Hepatocyte (in vitro differentiated cells): ENCODE data around the gene TMEM201. TPM values are rescaled to one million over a fixed set of nuclear protein-coding genes. Genes with fewer than 3 reads are reported as not detected.

Source experiments
- DNase-seq: peaks from one replicate; pipeline ENCODE4 v3.0.0-alpha.2; 2016; ENCODE audit warnings: low spot score
- H2AFZ ChIP-seq: fragments of 200-600 bp; sonication (generic); 2 replicates; pipeline ENCODE4 v1.6.0; 2016; ENCODE audit warnings: antibody characterized with exemption, mild to moderate bottlenecking
- H3K27ac ChIP-seq: fragments of 200-600 bp; sonication (generic); 2 replicates; pipeline ENCODE4 v1.5.1; 2016; ENCODE audit warnings: mild to moderate bottlenecking
- H3K27me3 ChIP-seq: fragments of 200-600 bp; sonication (generic); 2 replicates; pipeline ENCODE4 v1.6.1; 2016
- H3K36me3 ChIP-seq: fragments of 200-600 bp; sonication (generic); replicated peaks from 2 replicates; pipeline ENCODE4 v1.5.1; 2016; ENCODE audit warnings: low read depth; ENCODE audit not compliant: insufficient read depth
- H3K4me1 ChIP-seq: fragments of 200-600 bp; sonication (generic); 2 replicates; pipeline ENCODE4 v1.5.1; 2016; ENCODE audit warnings: mild to moderate bottlenecking, moderate library complexity; ENCODE audit not compliant: insufficient read depth
- H3K4me2 ChIP-seq: fragments of 200-600 bp; sonication (generic); 2 replicates; pipeline ENCODE4 v1.6.0; 2016
- H3K4me3 ChIP-seq: fragments of 200-600 bp; sonication (generic); 2 replicates; pipeline ENCODE4 v1.5.1; 2016; ENCODE audit warnings: mild to moderate bottlenecking
- H3K79me2 ChIP-seq: fragments of 200-600 bp; sonication (generic); 2 replicates; pipeline ENCODE4 v1.6.0; 2017; ENCODE audit warnings: mild to moderate bottlenecking
- H3K9me2 ChIP-seq: fragments of 200-600 bp; sonication (generic); replicated peaks from 2 replicates; pipeline ENCODE4 v1.6.0; 2017; ENCODE audit warnings: mild to moderate bottlenecking; ENCODE audit not compliant: insufficient read depth
- H3K9me3 ChIP-seq: fragments of 200-600 bp; sonication (generic); 2 replicates; pipeline ENCODE4 v1.5.1; 2016; ENCODE audit warnings: low read depth, mild to moderate bottlenecking
- H4K20me1 ChIP-seq: fragments of 200-600 bp; sonication (generic); 2 replicates; pipeline ENCODE4 v1.6.0; 2016; ENCODE audit warnings: mild to moderate bottlenecking; ENCODE audit not compliant: insufficient read depth, poor library complexity, severe bottlenecking
- EZH2 ChIP-seq: fragments of 200-600 bp; sonication (generic); IDR thresholded peaks from 2 replicates; pipeline ENCODE4 v1.6.1; 2016; ENCODE audit warnings: antibody characterized with exemption, mild to moderate bottlenecking, borderline replicate concordance
- EZH2phosphoT487 ChIP-seq: fragments of 200-600 bp; sonication (generic); IDR thresholded peaks from one replicate; pipeline ENCODE4 v1.6.1; 2018; ENCODE audit warnings: antibody characterized with exemption, mild to moderate bottlenecking, low read depth, moderate library complexity; ENCODE audit not compliant: unreplicated experiment, severe bottlenecking
- WGBS: methylation state at CpG from one replicate; pipeline ENCODE4 v1.1.6; 2016; ENCODE audit warnings: low lambda C conversion rate; ENCODE audit errors: missing lambda C conversion rate; 5-methylcytosine and 5-hydroxymethylcytosine counted together
- polyA plus RNA-seq: library from polyadenylated mRNA; unstranded; fragments of >200 nt; fragmentation: Nextera tagmentation; extraction: Ambion mirVana; gene quantifications from 2 replicates; pipeline ENCODE4 v1.2.1, GENCODE V29; 2016
- total RNA-seq: library from RNA; depleted of rRNA; stranded (reverse); fragments of >200 nt; gene quantifications from 2 replicates; pipeline ENCODE4 v1.2.3, GENCODE V29; 2014
- TF ChIP-seq, protein P1 (sequence below): fragments of 200-600 bp; sonication (generic); IDR thresholded peaks from 2 replicates; pipeline ENCODE4 v1.5.1; 2016; ENCODE audit warnings: antibody characterized with exemption, mild to moderate bottlenecking; ENCODE audit not compliant: poor library complexity

Gene TMEM201
- total and polyA plus RNA-seq, 2 experiments from 2014 or later = 3.7 to 11.2 TPM

DNA sequence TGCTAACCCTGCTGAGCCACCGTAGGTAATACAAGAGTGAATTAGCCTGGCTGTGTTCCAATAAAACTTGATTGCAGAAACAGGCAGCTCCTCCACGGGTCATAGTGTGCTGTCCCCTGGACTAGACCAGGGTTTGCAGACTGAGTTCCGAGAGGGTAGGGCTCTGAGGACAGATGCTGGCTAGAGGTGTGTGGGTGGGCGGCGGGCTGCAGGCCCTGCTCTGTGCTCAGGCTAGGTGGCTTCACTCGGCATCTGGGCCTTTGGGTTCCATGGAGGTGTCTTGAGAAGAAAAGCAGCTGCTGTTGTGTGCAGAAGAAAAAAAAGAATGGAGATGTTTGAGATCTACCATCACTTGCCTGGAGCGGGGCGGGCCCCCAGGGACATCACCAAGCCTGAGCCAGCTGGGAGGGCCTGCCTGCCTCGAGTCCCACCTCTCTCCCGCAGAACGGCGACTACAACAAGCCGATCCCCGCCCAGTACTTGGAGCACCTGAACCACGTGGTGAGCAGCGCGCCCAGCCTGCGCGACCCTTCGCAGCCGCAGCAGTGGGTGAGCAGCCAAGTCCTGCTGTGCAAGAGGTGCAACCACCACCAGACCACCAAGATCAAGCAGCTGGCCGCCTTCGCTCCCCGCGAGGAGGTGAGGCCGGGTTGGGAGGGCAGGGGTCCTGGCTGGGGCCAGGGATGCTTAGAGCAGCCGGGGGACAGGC lies 7.9 kb downstream of the TMEM201 start:
- no peak for DNase-seq
- peaks cover 10% of the 10 kb centered on the region for H4K20me1 ChIP-seq
- H3K4me2 ChIP-seq = no peak overlapping the region
- no peaks in the 10 kb centered on the region for H3K36me3 ChIP-seq
- no peak overlapping the region for H2AFZ ChIP-seq
- peaks cover 5% of the 10 kb centered on the region for H3K4me1 ChIP-seq
- no peaks in the 10 kb centered on the region for H3K27me3 ChIP-seq
- 89% methylated on average over 26 of the region's 27 CpGs for WGBS
- no peak overlapping the region for H3K4me3 ChIP-seq
- no peaks in the 10 kb centered on the region for H3K9me3 ChIP-seq
- H3K9me2 ChIP-seq = no peaks in the 10 kb centered on the region
- peaks cover 34% of the 10 kb centered on the region for H3K79me2 ChIP-seq
- no peak overlapping the region for H3K27ac ChIP-seq
- TF ChIP-seq EZH2 = no peak
- no peak for TF ChIP-seq EZH2phosphoT487
- TF ChIP-seq, protein P1, sequence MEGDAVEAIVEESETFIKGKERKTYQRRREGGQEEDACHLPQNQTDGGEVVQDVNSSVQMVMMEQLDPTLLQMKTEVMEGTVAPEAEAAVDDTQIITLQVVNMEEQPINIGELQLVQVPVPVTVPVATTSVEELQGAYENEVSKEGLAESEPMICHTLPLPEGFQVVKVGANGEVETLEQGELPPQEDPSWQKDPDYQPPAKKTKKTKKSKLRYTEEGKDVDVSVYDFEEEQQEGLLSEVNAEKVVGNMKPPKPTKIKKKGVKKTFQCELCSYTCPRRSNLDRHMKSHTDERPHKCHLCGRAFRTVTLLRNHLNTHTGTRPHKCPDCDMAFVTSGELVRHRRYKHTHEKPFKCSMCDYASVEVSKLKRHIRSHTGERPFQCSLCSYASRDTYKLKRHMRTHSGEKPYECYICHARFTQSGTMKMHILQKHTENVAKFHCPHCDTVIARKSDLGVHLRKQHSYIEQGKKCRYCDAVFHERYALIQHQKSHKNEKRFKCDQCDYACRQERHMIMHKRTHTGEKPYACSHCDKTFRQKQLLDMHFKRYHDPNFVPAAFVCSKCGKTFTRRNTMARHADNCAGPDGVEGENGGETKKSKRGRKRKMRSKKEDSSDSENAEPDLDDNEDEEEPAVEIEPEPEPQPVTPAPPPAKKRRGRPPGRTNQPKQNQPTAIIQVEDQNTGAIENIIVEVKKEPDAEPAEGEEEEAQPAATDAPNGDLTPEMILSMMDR = no peak

DNA sequence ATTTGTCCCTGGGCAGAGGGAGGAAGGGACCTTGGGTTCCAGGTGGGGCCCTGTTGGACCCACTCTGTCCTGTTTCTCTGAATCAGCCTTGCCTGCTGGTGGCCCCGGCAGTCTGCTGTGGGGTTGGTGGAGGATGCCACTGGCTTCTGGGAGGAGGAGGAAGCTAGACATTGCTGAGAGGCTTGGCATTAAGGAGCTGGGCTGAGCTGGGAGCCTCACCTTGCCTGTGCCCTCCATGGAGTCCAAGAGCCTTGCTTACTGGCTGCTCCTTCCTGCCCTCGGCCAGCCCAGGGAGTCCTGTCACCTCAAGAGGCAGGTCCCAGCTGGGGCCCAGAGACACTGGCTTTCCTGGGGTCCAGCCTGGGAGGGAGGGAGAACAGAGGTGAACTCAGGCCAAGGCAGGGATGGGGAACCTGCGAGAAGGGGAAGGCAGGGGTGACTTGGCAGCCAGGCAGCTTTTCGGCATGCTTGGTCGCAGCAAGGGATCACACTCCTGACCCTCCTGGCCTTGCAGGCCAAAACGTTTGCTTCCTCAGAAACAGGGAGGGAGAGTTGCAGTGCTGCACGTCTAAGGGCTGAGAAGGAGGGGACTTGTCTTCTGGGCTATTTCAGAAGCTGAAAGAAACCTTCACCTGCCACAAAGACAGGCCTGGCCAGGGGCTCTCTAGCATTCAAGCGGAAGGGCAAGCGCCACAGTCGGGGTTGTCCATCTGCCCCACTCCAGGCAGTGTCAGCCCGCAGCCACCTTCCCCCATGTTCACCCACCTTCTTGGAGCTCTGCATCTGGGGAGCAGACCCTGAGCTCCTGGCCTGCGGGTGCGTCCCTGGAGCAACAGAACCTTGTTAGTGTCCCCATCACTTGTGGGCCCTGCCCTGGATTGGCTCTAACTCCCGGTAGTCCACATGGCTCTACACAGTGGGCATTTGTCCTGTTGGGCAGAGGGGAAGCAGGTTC lies 8.9 kb downstream of the TMEM201 start:
- no peak overlapping the region for H2AFZ ChIP-seq
- peaks cover 5% of the 10 kb centered on the region for H3K4me1 ChIP-seq
- H3K36me3 ChIP-seq = no peaks in the 10 kb centered on the region
- H3K27me3 ChIP-seq = no peaks in the 10 kb centered on the region
- no peak overlapping the region for H3K4me3 ChIP-seq
- peaks cover 10% of the 10 kb centered on the region for H4K20me1 ChIP-seq
- TF ChIP-seq, protein P1 = no peak
- no peak for TF ChIP-seq EZH2phosphoT487
- no peak for TF ChIP-seq EZH2
- no peak for DNase-seq
- peaks cover 25% of the 10 kb centered on the region for H3K79me2 ChIP-seq
- 94% methylated on average over 14 of the region's 14 CpGs for WGBS
- no peak overlapping the region for H3K27ac ChIP-seq
- no peaks in the 10 kb centered on the region for H3K9me3 ChIP-seq
- H3K4me2 ChIP-seq = no peak overlapping the region
- no peaks in the 10 kb centered on the region for H3K9me2 ChIP-seq

GRCh38 chr1:9598316-9598700 lies 9.6 kb downstream of the TMEM201 start:
- no peak for DNase-seq
- WGBS = 92% methylated on average over 17 of the region's 18 CpGs
- no peaks in the 10 kb centered on the region for H3K9me3 ChIP-seq
- peaks cover 10% of the 10 kb centered on the region for H4K20me1 ChIP-seq
- H3K4me1 ChIP-seq = peaks cover under 1% of the 10 kb centered on the region
- H3K27me3 ChIP-seq = no peaks in the 10 kb centered on the region
- no peaks in the 10 kb centered on the region for H3K36me3 ChIP-seq
- no peak overlapping the region for H2AFZ ChIP-seq
- H3K79me2 ChIP-seq = peaks cover 18% of the 10 kb centered on the region
- no peak overlapping the region for H3K4me2 ChIP-seq
- no peak overlapping the region for H3K4me3 ChIP-seq
- no peaks in the 10 kb centered on the region for H3K9me2 ChIP-seq
- no peak overlapping the region for H3K27ac ChIP-seq
- TF ChIP-seq, protein P1 = no peak
- TF ChIP-seq EZH2 (no peak), EZH2phosphoT487 (no peak)
